Suprapubic skin (tissue), 4 donors: ENCODE data around the gene C2orf68.

Experiments used
- POLR2A ChIP-seq, 2 donors: fragments of 450-650 bp; IDR thresholded peaks; one replicate each; pipeline ENCODE4 v1.6.1; 2017; ENCODE audit warnings: antibody characterized with exemption in 2 of 2, mild to moderate bottlenecking in 2 of 2, moderate library complexity in 2 of 2
- POLR2AphosphoS5 ChIP-seq, 3 donors: sonication (generic); formaldehyde crosslinking; IDR thresholded peaks; one replicate each; pipeline ENCODE4 v1.6.1; 2017; ENCODE audit warnings: antibody characterized with exemption in 3 of 3
- TF ChIP-seq, protein P1 (sequence below), 2 donors: fragments of 200-600 bp in 1 of 2; fragments of 450-650 bp in 1 of 2; sonication (generic) in 1 of 2; IDR thresholded peaks; one replicate each; pipeline ENCODE4 v1.5.1; 2016 to 2019; ENCODE audit warnings: antibody characterized with exemption in 2 of 2, mild to moderate bottlenecking in 1 of 2, moderate library complexity in 1 of 2

DNA sequence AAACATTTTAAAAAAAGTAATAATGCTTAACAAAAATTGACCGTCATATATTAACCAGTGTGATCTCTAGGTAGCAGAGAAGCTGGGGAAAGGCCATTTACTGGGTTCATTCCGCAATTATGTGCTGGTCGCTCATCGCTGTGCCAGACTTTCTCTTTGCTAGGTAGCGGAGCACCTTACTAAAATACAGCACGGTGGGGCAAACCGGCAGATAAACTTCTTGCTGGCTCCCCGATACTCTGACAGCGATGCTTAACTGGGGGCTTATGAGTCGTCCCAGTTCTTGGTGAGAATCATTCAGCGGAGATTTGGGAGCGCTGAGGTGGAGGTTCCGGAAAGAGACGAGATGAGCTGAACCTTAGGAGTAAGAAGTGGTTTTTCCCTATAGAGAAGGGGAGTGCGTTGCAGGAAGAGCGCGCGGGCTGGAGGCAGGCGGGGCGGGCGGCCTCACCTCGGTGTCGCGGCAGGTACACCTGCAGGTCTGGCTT is 605 bp downstream of the C2orf68 start:
- TF ChIP-seq POLR2AphosphoS5 (IDR thresholded peaks at IDR 0.05) (no peak), POLR2A (IDR thresholded peaks at IDR 0.05) (no peak)
- TF ChIP-seq, protein P1, sequence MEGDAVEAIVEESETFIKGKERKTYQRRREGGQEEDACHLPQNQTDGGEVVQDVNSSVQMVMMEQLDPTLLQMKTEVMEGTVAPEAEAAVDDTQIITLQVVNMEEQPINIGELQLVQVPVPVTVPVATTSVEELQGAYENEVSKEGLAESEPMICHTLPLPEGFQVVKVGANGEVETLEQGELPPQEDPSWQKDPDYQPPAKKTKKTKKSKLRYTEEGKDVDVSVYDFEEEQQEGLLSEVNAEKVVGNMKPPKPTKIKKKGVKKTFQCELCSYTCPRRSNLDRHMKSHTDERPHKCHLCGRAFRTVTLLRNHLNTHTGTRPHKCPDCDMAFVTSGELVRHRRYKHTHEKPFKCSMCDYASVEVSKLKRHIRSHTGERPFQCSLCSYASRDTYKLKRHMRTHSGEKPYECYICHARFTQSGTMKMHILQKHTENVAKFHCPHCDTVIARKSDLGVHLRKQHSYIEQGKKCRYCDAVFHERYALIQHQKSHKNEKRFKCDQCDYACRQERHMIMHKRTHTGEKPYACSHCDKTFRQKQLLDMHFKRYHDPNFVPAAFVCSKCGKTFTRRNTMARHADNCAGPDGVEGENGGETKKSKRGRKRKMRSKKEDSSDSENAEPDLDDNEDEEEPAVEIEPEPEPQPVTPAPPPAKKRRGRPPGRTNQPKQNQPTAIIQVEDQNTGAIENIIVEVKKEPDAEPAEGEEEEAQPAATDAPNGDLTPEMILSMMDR (IDR thresholded peaks at IDR 0.05), result no peak
